Stimulated activated CD8-positive, alpha-beta memory T cell treated with anti-CD3 and anti-CD28 coated beads, Interleukin-15, amount 100 ng/mL, for 24 hours (primary cell): ENCODE measurements around the gene SETD1A.
"Not testable (repeated sequence)": the region's sequence is repeated elsewhere in the genome, so short reads cannot be mapped to it uniquely, and the experiment has no call there.

Experiments
- DNase-seq: peaks from one replicate; pipeline ENCODE4 v3.0.0-alpha.2; 2020; ENCODE audit warnings: low read depth

The SETD1A gene

GRCh38 chr16:30929167-30929566, 28.4 kb upstream of the SETD1A start:
- DNase-seq, result no peak

GRCh38 chr16:30930160-30930571, 27.4 kb upstream of the SETD1A start:
- DNase-seq, result no peak

- DNase-seq, result no peak
Measured at GRCh38 chr16:30931068-30931650, 26.4 kb upstream of the SETD1A start.

- DNase-seq, result no peak
Measured at GRCh38 chr16:30934827-30935557, 22.6 kb upstream of the SETD1A start.

- no peak for DNase-seq
Measured at GRCh38 chr16:30937692-30938091, 19.9 kb upstream of the SETD1A start.

GRCh38 chr16:30939571-30939970, 18.0 kb upstream of the SETD1A start:
- DNase-seq, result not testable (repeated sequence)

- DNase-seq, result no peak
Measured at GRCh38 chr16:30941600-30942425, 15.7 kb upstream of the SETD1A start.

GRCh38 chr16:30942426-30942806, 15.1 kb upstream of the SETD1A start:
- DNase-seq, result no peak

GRCh38 chr16:30944352-30944751, 13.2 kb upstream of the SETD1A start:
- no peak for DNase-seq

GRCh38 chr16:30946671-30947540, 10.6 kb upstream of the SETD1A start:
- no peak for DNase-seq

GRCh38 chr16:30947541-30947858, 10.1 kb upstream of the SETD1A start:
- no peak for DNase-seq

GRCh38 chr16:30947859-30948666, 9.5 kb upstream of the SETD1A start:
- DNase-seq, result no peak

- DNase-seq, result no peak
Measured at GRCh38 chr16:30948667-30949649, 8.6 kb upstream of the SETD1A start, which contains the start of gene ORAI3. Gene ORAI3, plus strand, starts transcription at chr16:30949068. Its CDS starts 222 bp downstream, at chr16:30949290.

- DNase-seq, result no peak
Measured at GRCh38 chr16:30949650-30950515, 7.7 kb upstream of the SETD1A start.

- no peak for DNase-seq
Measured at GRCh38 chr16:30950516-30951065, 7.0 kb upstream of the SETD1A start.

- no peak for DNase-seq
Measured at GRCh38 chr16:30951193-30951592, 6.4 kb upstream of the SETD1A start.

- DNase-seq, result no peak
Measured at GRCh38 chr16:30951750-30952149, 5.8 kb upstream of the SETD1A start.

GRCh38 chr16:30953111-30953510, 4.4 kb upstream of the SETD1A start:
- DNase-seq, result no peak
